H1 (cell line): ENCODE data around the gene TMC4. TPM values are rescaled to one million over a fixed set of nuclear protein-coding genes. Genes with fewer than 3 reads are reported as not detected.

ENCODE experiments used
- CTCF ChIA-PET: fragments of 300-600 bp; sonication (Branson Sonifier 250); formaldehyde crosslinking; loops from one replicate; lab custom pipeline; 2021; ENCODE audit not compliant: partially characterized antibody; lab: Charles Lee
- POLR2A ChIA-PET: fragments of 300-600 bp; sonication (Branson Sonifier 250); formaldehyde crosslinking; loops from one replicate; lab custom pipeline; 2021; ENCODE audit warnings: inconsistent platforms; ENCODE audit not compliant: partially characterized antibody; lab: Charles Lee
- DNase-seq, 2 experiments: peaks; one replicate each; pipeline versions ENCODE4 v3.0.0 to v3.0.0-alpha.2; 2010 to 2022; ENCODE audit warnings: low spot score in 2 of 2, low read depth in 1 of 2, mixed read lengths in 1 of 2
- FAIRE-seq: peaks from 2 replicates; lab custom pipeline; 2011; peaks lifted over from hg19 to GRCh38; lab: Jason Lieb, UNC
- H2AFZ ChIP-seq: 2 replicates; pipeline ENCODE4 v1.8.1; 2012; ENCODE audit warnings: low read length, inconsistent platforms
- H2AK5ac ChIP-seq: 2 replicates; pipeline ENCODE4 v1.6.1; 2013; ENCODE audit warnings: low read depth, low read length
- H2BK120ac ChIP-seq: replicated peaks from 2 replicates; pipeline ENCODE3; 2013; ENCODE audit warnings: low read depth, low read length, inconsistent platforms
- H2BK12ac ChIP-seq: 2 replicates; pipeline ENCODE4 v1.6.1; 2013; ENCODE audit warnings: low read depth, low read length
- H2BK15ac ChIP-seq: 2 replicates; pipeline ENCODE4 v1.6.1; 2013; ENCODE audit warnings: low read length
- H2BK20ac ChIP-seq: 2 replicates; pipeline ENCODE4 v1.6.1; 2013; ENCODE audit warnings: low read length
- H2BK5ac ChIP-seq: 2 replicates; pipeline ENCODE4 v1.6.1; 2013; ENCODE audit warnings: low read depth, low read length
- H3K14ac ChIP-seq: 2 replicates; pipeline ENCODE4 v1.6.1; 2013; ENCODE audit warnings: inconsistent platforms; ENCODE audit not compliant: insufficient read length
- H3K18ac ChIP-seq: 2 replicates; pipeline ENCODE4 v1.6.1; 2013; ENCODE audit warnings: low read length; ENCODE audit errors: extremely low read depth
- H3K23ac ChIP-seq: 2 replicates; pipeline ENCODE4 v1.6.1; 2013; ENCODE audit warnings: inconsistent platforms; ENCODE audit not compliant: insufficient read length
- H3K23me2 ChIP-seq: 2 replicates; pipeline ENCODE4 v1.6.1; 2013; ENCODE audit warnings: low read depth, low read length
- H3K27ac ChIP-seq: 2 replicates; pipeline ENCODE4 v1.6.1; 2011; ENCODE audit warnings: low read depth, low read length, inconsistent platforms
- H3K27me3 ChIP-seq, 4 experiments: replicated peaks in 1 of 4; 1 replicate in 1 of 4; 2 replicates in 3 of 4; pipeline versions ENCODE4 v1.6.1 to v1.8.1; 2011 to 2013; ENCODE audit warnings: low read length in 3 of 4, mild to moderate bottlenecking in 3 of 4, inconsistent platforms in 2 of 4, mixed read lengths in 2 of 4, moderate library complexity in 1 of 4; ENCODE audit not compliant: control insufficient read depth in 3 of 4, insufficient read depth in 3 of 4; ENCODE audit errors: extremely low read depth in 1 of 4
- H3K36me3 ChIP-seq, 4 experiments: 2 replicates each; pipeline versions ENCODE4 v1.6.1 to v1.8.1; 2011 to 2013; ENCODE audit warnings: mild to moderate bottlenecking in 4 of 4, low read length in 3 of 4, moderate library complexity in 2 of 4, control low read depth in 1 of 4, inconsistent platforms in 1 of 4; ENCODE audit not compliant: insufficient read depth in 4 of 4, control insufficient read depth in 2 of 4
- H3K4ac ChIP-seq: replicated peaks from 2 replicates; pipeline ENCODE3; 2013; ENCODE audit warnings: low read length, low read depth, mixed read lengths, inconsistent platforms; ENCODE audit not compliant: insufficient read length
- H3K4me1 ChIP-seq, 4 experiments: replicated peaks in 1 of 4; 1 replicate in 1 of 4; 2 replicates in 3 of 4; pipeline versions ENCODE4 v1.6.1 to v1.8.1; 2011 to 2013; ENCODE audit warnings: low read length in 3 of 4, inconsistent platforms in 2 of 4, mixed read lengths in 1 of 4; ENCODE audit not compliant: insufficient read depth in 4 of 4, control insufficient read depth in 3 of 4
- H3K4me2 ChIP-seq, 2 experiments: 2 replicates each; pipeline versions ENCODE4 v1.6.1 to v1.8.1; 2011 to 2013; ENCODE audit warnings: low read depth in 2 of 2, low read length in 2 of 2, control low read depth in 1 of 2, inconsistent platforms in 1 of 2, mild to moderate bottlenecking in 1 of 2; ENCODE audit not compliant: insufficient read depth in 1 of 2
- H3K4me3 ChIP-seq, 4 experiments: fragments of 200-600, 300-600 bp in 1 of 4; sonication (generic), shearing (Covaris generic), sonication (Bioruptor Twin) in 1 of 4; 2 replicates each; pipeline versions ENCODE4 v1.5.1 to v1.8.1; 2011 to 2016; ENCODE audit warnings: low read length in 4 of 4, low read depth in 3 of 4, control low read depth in 2 of 4, inconsistent platforms in 2 of 4, mild to moderate bottlenecking in 2 of 4, mixed read lengths in 1 of 4, moderate library complexity in 1 of 4; ENCODE audit not compliant: insufficient read depth in 2 of 4; ENCODE audit errors: extremely low read depth in 1 of 4
- H3K56ac ChIP-seq: replicated peaks from 2 replicates; pipeline ENCODE3; 2013; ENCODE audit warnings: low read depth, mild to moderate bottlenecking, mixed read lengths, low read length, inconsistent platforms; ENCODE audit not compliant: insufficient read length
- H3K79me1 ChIP-seq: 2 replicates; pipeline ENCODE4 v1.6.1; 2013; ENCODE audit warnings: low read depth, low read length, control low read depth
- H3K79me2 ChIP-seq, 2 experiments: 2 replicates each; pipeline versions ENCODE4 v1.6.1 to v1.8.1; 2012 to 2013; ENCODE audit warnings: low read length in 2 of 2, mild to moderate bottlenecking in 2 of 2, inconsistent platforms in 1 of 2; ENCODE audit not compliant: insufficient read depth in 2 of 2, control insufficient read depth in 1 of 2
- H3K9ac ChIP-seq, 4 experiments: replicated peaks in 1 of 4; 1 replicate in 1 of 4; 2 replicates in 3 of 4; pipeline versions ENCODE4 v1.6.1 to v1.8.1; 2011 to 2013; ENCODE audit warnings: low read depth in 3 of 4, low read length in 3 of 4, control low read depth in 2 of 4, mild to moderate bottlenecking in 2 of 4, moderate library complexity in 2 of 4, inconsistent platforms in 1 of 4; ENCODE audit errors: extremely low read depth in 1 of 4
- H3K9me3 ChIP-seq, 2 experiments: 2 replicates each; pipeline versions ENCODE4 v1.6.1 to v1.8.1; 2012 to 2013; ENCODE audit warnings: mild to moderate bottlenecking in 2 of 2, moderate library complexity in 2 of 2, control low read depth in 1 of 2, inconsistent platforms in 1 of 2, low read depth in 1 of 2, low read length in 1 of 2, mixed read lengths in 1 of 2; ENCODE audit not compliant: insufficient read depth in 2 of 2
- H4K20me1 ChIP-seq, 2 experiments: replicated peaks in 1 of 2; 2 replicates each; pipeline versions ENCODE3 to v1.8.1; 2011 to 2013; ENCODE audit warnings: inconsistent platforms in 2 of 2, low read length in 2 of 2, mild to moderate bottlenecking in 1 of 2; ENCODE audit not compliant: insufficient read depth in 2 of 2, control insufficient read depth in 1 of 2
- H4K5ac ChIP-seq: 2 replicates; pipeline ENCODE4 v1.6.1; 2013; ENCODE audit warnings: low read length, low read depth, mixed read lengths, inconsistent platforms; ENCODE audit not compliant: insufficient read length
- H4K8ac ChIP-seq: 2 replicates; pipeline ENCODE4 v1.8.0; 2013; ENCODE audit warnings: mild to moderate bottlenecking, moderate library complexity, low read length, inconsistent platforms; ENCODE audit not compliant: insufficient read depth; ENCODE audit errors: extremely low read depth
- H4K91ac ChIP-seq: replicated peaks from 2 replicates; pipeline ENCODE3; 2013; ENCODE audit warnings: low read length, mixed read lengths, inconsistent platforms; ENCODE audit not compliant: insufficient read length
- NRF1 ChIP-seq: IDR thresholded peaks from 2 replicates; pipeline ENCODE4 v1.6.1; 2011; ENCODE audit warnings: mild to moderate bottlenecking, low read depth, low read length, improper control_type of control experiment
- POLR2A ChIP-seq, 2 experiments: IDR thresholded peaks; 1 replicate in 1 of 2; 2 replicates in 1 of 2; pipeline ENCODE4 v1.6.1; 2011; ENCODE audit warnings: low read depth in 2 of 2, low read length in 2 of 2, mild to moderate bottlenecking in 2 of 2; ENCODE audit errors: control extremely low read depth in 1 of 2
- POLR2AphosphoS5 ChIP-seq: IDR thresholded peaks from 2 replicates; pipeline ENCODE4 v1.6.1; 2011; ENCODE audit warnings: low read depth, low read length
- SP1 ChIP-seq: IDR thresholded peaks from 2 replicates; pipeline ENCODE4 v1.6.1; 2011; ENCODE audit warnings: low read depth, low read length
- SUZ12 ChIP-seq: fragments of 200-600 bp; sonication (generic); IDR thresholded peaks from 2 replicates; pipeline ENCODE4 v1.6.1; 2012; ENCODE audit warnings: mild to moderate bottlenecking, inconsistent platforms, low read length, moderate library complexity, mixed read lengths
- WGBS, 2 experiments: shearing (Covaris generic) in 1 of 2; methylation state at CpG; one replicate each; pipeline versions ENCODE4 v1.1.6 to v1.1.7; 2013 to 2015; ENCODE audit warnings: low lambda C conversion rate in 2 of 2, mixed read lengths in 2 of 2, inconsistent platforms in 1 of 2, low coverage in 1 of 2, missing lambda C conversion rate in 1 of 2; ENCODE audit not compliant: insufficient replicate concordance in 2 of 2, insufficient coverage in 1 of 2, insufficient read length in 1 of 2; ENCODE audit errors: extremely low coverage in 1 of 2, missing lambda C conversion rate in 1 of 2; 5-methylcytosine and 5-hydroxymethylcytosine counted together
- polyA plus RNA-seq, 7 experiments: library from polyadenylated mRNA; depleted of rRNA in 3 of 7; stranded (reverse) in 5 of 7; unstranded in 2 of 7; fragments of >200 nt in 5 of 7; fragments of 200-250 nt in 2 of 7; gene quantifications; 1 replicate in 5 of 7; 2 replicates in 1 of 7; 4 replicates in 1 of 7; pipeline versions ENCODE4 v1.2.1 to v1.2.3, GENCODE V29; 2011 to 2013; ENCODE audit warnings: missing spikeins in 2 of 7, mixed read lengths in 2 of 7
- total RNA-seq: library from RNA; stranded (reverse); fragmentation: NEBNext Ultra II Directional; extraction: Animal tissue kit (Norgen Biotek cat#: 25700); gene quantifications from 2 replicates; pipeline ENCODE4 v1.2.1, GENCODE V29; 2021

Gene TMC4
- total and polyA plus RNA-seq, 2 of the 8 experiments (the other 6 are each of a cell fraction or from before 2014, with no cell fraction given), result 5.5 to 6.3 TPM

DNA sequence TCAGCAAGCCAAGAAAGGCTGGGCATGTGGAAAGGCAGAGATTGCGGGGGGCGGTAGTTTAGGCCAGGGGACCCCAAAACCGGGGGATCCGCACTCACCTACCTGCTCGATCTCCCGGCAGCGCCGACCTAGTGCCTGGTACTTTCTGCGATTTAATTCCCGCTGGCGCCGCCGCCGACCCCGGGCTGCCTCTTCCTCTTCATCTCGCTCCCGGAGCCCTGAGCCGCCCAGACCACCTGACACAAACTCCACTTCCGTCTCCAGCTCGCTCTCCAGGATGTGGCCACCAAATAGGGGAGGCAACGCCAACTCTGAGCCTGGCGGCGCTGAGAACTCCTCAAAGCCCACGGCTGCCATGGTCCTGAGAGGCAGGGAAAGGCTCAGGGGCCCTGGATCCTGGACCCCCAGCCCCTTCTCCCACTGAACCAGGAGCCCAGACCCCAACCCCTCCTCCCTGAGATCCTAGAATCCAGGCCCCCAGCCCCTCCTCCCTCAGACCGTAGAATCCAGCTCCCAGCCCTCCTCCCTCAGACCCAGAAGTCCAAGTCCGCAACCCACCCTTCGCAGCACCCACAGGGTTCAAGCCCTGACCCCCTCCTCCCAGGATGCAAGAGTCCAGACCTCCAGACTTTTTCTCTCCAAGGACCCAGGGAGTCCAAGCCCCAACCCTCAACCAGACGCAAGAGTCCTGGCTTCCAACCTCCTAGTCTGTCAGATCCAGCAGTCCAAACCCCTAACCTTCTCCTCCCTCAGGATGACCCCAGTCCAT, 58.4 kb downstream of the TMC4 start:
- Histone ChIP-seq H4K91ac (no peak overlapping the region), H3K79me2 (peaks cover 0 to 10% of the 10 kb centered on the region in 2 experiments; a peak in 2 of 4 replicates), H3K9me3 (no peaks in the 10 kb centered on the region), H3K23me2 (peaks cover 7% of the 10 kb centered on the region), H2BK120ac (no peak overlapping the region), H4K5ac (no peak overlapping the region), H3K14ac (no peak overlapping the region), H2AFZ (0 out of 2 replicates have a peak overlapping the region, but pooled peaks have one; percentile 2), H3K23ac (no peak overlapping the region), H2BK15ac (no peak overlapping the region), H3K18ac (no peak overlapping the region), H4K8ac (no peak overlapping the region), H4K20me1 (peaks cover 0 to 5% of the 10 kb centered on the region in 2 experiments), H2AK5ac (no peak overlapping the region), H3K4me1 (peaks cover 0 to 7% (median 2%) of the 10 kb centered on the region in 4 experiments; a peak in 3 of 7 replicates), H3K56ac (no peak overlapping the region), H2BK5ac (no peak overlapping the region), H3K4ac (no peak overlapping the region), H3K27ac (no peak overlapping the region), H2BK12ac (no peak overlapping the region), H3K79me1 (peaks cover 9% of the 10 kb centered on the region), H3K4me2 (peak overlapping the region; percentile 77 to 81), H3K4me3 (peak overlapping the region; percentile 74 to 100 (median 94)), H2BK20ac (no peak overlapping the region), H3K36me3 (peaks cover 5 to 23% (median 18%) of the 10 kb centered on the region in 4 experiments; a peak in 7 of 8 replicates), H3K27me3 (no peaks in the 10 kb centered on the region), H3K9ac (peak overlapping the region in 3 of 4 experiments; percentile 73 to 94 (median 91); a peak in 4 of 7 replicates)
- TF ChIP-seq POLR2AphosphoS5, result peak; percentile 51; the same call in 1 of the 2 replicates
- TF ChIP-seq POLR2A (IDR thresholded peaks at IDR 0.05; ENCODE audit: control extremely low read depth in 1 of 2, low read depth in 2 of 2, low read length in 2 of 2), result peak; percentile 51 to 53; a peak in 2 of 3 replicates
- TF ChIP-seq SP1, result no peak
- no peak for TF ChIP-seq NRF1
- TF ChIP-seq SUZ12, result no peak
- ChIA-PET POLR2A (interaction anchor here (0.7 to 6.6 kb wide), 26 partner anchors 9 to 305 kb away, joined by 3 to 116 read pairs (median 5); partner anchors contain the start of genes CNOT3, LENG1, MYADM and NDUFA3), CTCF (interaction anchor here (0.6 to 1.5 kb wide), 3 partner anchors 15 to 1568 kb away, joined by 3 to 4 read pairs (median 3); no protein-coding TSS in a partner anchor)
- WGBS, 2 experiments, result 62% methylated on average over 25 of the region's 28 CpGs; no CpG with 5 or more reads in 1 of the 2 experiments
- FAIRE-seq (no peak), DNase-seq (peak in 1 of 2 experiments; percentile 49)
